GM21367 (cell line): ENCODE measurements around the gene PIGK.

ENCODE experiments used
- ATAC-seq: cut with Tn5 transposase; IDR thresholded peaks from one replicate; pipeline ENCODE4 v1.9.1; 2021; ENCODE audit not compliant: unreplicated experiment

The PIGK gene

GRCh38 chr1:77044133-77044849 is 174.9 kb downstream of the PIGK start:
- no peak for ATAC-seq

- ATAC-seq, result no peak
Measured at GRCh38 chr1:77040826-77041225, 178.4 kb downstream of the PIGK start.

- ATAC-seq, result no peak
Measured at GRCh38 chr1:77039739-77040138, 179.5 kb downstream of the PIGK start.

- ATAC-seq, result no peak
Measured at GRCh38 chr1:77039111-77039510, 180.1 kb downstream of the PIGK start.
